PFSK-1 (cell line): Measurements from ENCODE around the gene ACTR8.
A peak's percentile ranks its signal among the peaks of the same experiment; 100 is the strongest.

Experiments used
- FOXP2 ChIP-seq: optimal IDR thresholded peaks from 2 replicates; pipeline ENCODE3; 2011; ENCODE audit warnings: borderline replicate concordance, control low read depth, inconsistent platforms; ENCODE audit not compliant: insufficient read depth; ENCODE audit errors: extremely low read length, extremely low read depth
- POLR2AphosphoS5 ChIP-seq: IDR thresholded peaks from 2 replicates; pipeline ENCODE4 v1.6.1; 2012; ENCODE audit warnings: low read depth, mild to moderate bottlenecking, control low read depth, low read length, moderate library complexity
- REST ChIP-seq, 2 experiments: IDR thresholded peaks; 2 replicates each; pipeline versions ENCODE4 v1.6.1 to v1.8.0; 2011 to 2012; ENCODE audit warnings: low read depth in 2 of 2, low read length in 2 of 2, control low read depth in 1 of 2, inconsistent platforms in 1 of 2, mild to moderate bottlenecking in 1 of 2, moderate library complexity in 1 of 2; ENCODE audit not compliant: insufficient read depth in 1 of 2
- SIN3A ChIP-seq: IDR thresholded peaks from 2 replicates; pipeline ENCODE4 v1.6.1; 2012; ENCODE audit warnings: mild to moderate bottlenecking, low read length, moderate library complexity, borderline replicate concordance; ENCODE audit not compliant: insufficient read depth
- TAF1 ChIP-seq: IDR thresholded peaks from 2 replicates; pipeline ENCODE4 v1.6.1; 2012; ENCODE audit warnings: low read length, control low read depth, borderline replicate concordance; ENCODE audit not compliant: insufficient read depth

ACTR8 gene

DNA sequence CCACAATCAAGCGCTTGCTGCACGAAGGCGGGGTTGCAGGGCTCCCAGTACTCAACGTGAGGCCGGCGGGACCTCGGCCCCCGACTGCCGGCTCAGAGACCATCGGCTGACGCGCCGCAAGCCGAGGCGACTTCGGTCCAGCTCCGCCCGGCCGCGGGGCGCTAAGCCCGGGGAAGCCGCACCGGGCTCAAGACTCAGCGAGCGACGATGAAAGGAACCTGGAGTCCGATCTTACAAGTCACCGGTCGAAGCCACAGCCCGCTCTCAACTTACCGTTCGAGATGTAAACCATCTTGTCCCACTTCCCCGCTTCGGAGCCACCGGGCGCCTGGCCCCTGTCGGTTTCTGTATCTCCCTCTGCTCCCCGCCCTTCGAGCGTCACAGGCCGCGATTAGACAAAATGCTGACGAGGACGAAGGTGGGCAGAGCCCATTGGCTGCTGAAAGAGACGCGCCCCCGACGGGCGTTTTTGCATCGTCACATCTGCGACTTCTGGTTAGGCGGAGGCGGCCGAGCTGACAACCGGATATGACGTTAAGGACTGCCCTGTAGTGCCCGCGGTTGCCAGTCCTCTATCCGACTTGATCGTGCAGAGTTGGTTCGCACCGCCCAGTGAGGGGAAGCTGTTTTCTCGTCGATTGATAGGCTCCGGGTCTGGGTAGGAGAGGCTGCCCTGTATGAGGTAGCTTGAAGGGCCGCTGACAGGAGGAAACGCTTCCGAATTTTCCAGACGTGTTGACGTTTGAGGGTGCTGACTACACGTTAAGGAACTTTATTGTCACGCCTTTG is 9.7 kb upstream of the ACTR8 start, which contains the start of gene SELENOK:
TSS of gene SELENOK (minus strand) at position 363 of the 789 bp plus-strand sequence.
- no peak for TF ChIP-seq REST (IDR thresholded peaks at IDR 0.05; ENCODE audit: insufficient read depth in 1 of 2, low read depth in 2 of 2, low read length in 2 of 2)
- no peak for TF ChIP-seq FOXP2
- peak; percentile 82 for TF ChIP-seq POLR2AphosphoS5
- TF ChIP-seq TAF1: 0 out of 2 replicates have a peak, but pooled peaks have one; percentile 25
- TF ChIP-seq SIN3A: peak; percentile 15; the same call in 1 of the 2 replicates

DNA sequence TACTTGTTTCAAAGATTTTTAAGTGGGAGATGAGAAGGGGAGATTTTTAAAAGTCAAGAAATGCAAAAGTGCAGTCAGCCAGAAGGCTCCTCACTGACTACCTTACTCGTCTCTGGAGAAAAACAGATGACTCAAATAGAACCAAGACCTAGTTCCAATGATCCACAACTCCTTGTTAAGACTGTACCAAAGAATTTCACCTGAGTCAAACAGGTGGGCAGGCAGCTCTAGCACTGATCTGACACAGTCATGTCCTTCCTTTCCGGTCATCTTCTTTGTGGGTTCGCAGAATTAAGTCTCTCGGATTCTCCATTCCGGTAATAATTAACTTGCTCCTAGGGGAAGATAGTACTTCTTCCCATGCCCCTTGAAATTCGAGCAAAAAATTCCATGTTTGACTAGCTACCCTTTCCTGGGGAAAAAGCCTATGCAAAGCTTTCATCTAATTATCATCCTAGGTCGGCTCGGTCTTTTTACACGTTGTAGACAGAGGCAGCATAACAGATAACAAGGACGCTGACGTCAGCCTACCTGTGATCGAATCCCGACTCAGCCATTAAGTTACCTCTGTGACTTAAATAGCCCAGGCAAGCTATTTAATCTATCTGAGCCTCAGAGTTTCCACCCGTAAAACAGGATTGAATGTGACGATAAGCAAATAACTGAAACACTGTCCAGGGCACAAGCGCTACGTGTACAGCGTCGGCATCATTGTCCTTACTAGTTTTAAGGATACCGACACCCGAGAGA is 8.9 kb upstream of the ACTR8 start:
- no peak for TF ChIP-seq SIN3A
- no peak for TF ChIP-seq REST (IDR thresholded peaks at IDR 0.05; ENCODE audit: insufficient read depth in 1 of 2, low read depth in 2 of 2, low read length in 2 of 2)
- no peak for TF ChIP-seq POLR2AphosphoS5
- TF ChIP-seq TAF1: no peak
- TF ChIP-seq FOXP2: no peak

GRCh38 chr3:53888232-53888631 is 6.3 kb upstream of the ACTR8 start:
- TF ChIP-seq SIN3A (no peak), FOXP2 (no peak), REST (IDR thresholded peaks at IDR 0.05; ENCODE audit: insufficient read depth in 1 of 2, low read depth in 2 of 2, low read length in 2 of 2) (no peak), POLR2AphosphoS5 (no peak), TAF1 (no peak)

DNA sequence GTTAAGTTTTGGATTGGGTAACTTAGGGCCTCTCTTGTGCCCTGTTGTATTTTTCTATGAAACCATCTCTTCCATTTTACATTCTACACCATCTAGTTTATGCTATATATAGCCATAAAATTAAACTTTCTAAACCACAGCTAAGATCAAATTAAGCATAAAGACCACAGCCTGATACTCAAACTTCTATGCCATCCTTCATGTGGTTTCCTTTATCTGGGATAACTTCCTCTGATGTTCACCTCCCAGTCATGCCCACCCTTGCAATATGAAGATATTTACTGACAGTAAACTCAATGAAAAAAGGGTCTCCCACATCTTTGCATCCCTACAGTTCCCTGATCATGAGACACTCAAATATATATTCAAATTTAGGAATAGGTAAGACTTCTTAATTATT is 5.5 kb upstream of the ACTR8 start:
- TF ChIP-seq FOXP2: no peak
- TF ChIP-seq SIN3A: no peak
- no peak for TF ChIP-seq REST (IDR thresholded peaks at IDR 0.05; ENCODE audit: insufficient read depth in 1 of 2, low read depth in 2 of 2, low read length in 2 of 2)
- TF ChIP-seq TAF1: no peak
- no peak for TF ChIP-seq POLR2AphosphoS5
